Neural progenitor cell (in vitro differentiated cells): ENCODE measurements around the gene MBNL2.

ENCODE experiments used
- CTCF ChIP-seq: fragments of 200-600 bp; sonication (generic); IDR thresholded peaks from 2 replicates; pipeline ENCODE4 v1.5.1; 2017; ENCODE audit warnings: antibody characterized with exemption, mild to moderate bottlenecking
- EZH2 ChIP-seq: fragments of 200-600 bp; sonication (generic); IDR thresholded peaks from 2 replicates; pipeline ENCODE4 v1.6.1; 2017; ENCODE audit warnings: antibody characterized with exemption, mild to moderate bottlenecking, moderate library complexity

GRCh38 chr13:97228850-97229521 lies 6.9 kb downstream of the MBNL2 start:
- TF ChIP-seq CTCF, result no peak
- TF ChIP-seq EZH2, result no peak
